ENCODE data around the gene AASDH.

AASDH gene

DNA sequence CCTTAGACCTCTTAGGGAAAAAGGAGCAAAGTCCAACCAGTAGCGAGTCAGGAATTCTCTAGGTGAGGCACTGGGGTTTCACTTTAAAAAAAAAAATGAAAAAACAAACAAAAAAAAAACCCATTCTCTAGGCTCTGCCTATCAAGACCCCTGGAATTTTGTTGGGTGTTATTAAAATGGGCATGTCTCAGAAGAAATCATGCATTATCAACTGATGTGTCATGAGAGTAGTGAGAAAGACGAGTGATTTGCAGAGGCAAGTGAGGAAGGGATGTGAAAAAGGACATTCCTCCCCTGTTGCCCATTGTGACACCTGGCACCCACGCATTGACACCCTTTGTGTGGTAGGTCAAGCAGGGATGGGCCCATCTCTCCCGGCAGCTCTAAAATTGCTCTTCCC lies 78.9 kb downstream of the AASDH start:
- no peak for ATAC-seq
- TF ChIP-seq GLIS3 (CRISPR knock-in tag; IDR thresholded peaks at IDR 0.05) = no peak
- TF ChIP-seq OSR1 (CRISPR knock-in tag; IDR thresholded peaks at IDR 0.05) = no peak
- no peak for TF ChIP-seq ZFP30 (CRISPR knock-in tag; IDR thresholded peaks at IDR 0.05)
- TF ChIP-seq, protein P1, sequence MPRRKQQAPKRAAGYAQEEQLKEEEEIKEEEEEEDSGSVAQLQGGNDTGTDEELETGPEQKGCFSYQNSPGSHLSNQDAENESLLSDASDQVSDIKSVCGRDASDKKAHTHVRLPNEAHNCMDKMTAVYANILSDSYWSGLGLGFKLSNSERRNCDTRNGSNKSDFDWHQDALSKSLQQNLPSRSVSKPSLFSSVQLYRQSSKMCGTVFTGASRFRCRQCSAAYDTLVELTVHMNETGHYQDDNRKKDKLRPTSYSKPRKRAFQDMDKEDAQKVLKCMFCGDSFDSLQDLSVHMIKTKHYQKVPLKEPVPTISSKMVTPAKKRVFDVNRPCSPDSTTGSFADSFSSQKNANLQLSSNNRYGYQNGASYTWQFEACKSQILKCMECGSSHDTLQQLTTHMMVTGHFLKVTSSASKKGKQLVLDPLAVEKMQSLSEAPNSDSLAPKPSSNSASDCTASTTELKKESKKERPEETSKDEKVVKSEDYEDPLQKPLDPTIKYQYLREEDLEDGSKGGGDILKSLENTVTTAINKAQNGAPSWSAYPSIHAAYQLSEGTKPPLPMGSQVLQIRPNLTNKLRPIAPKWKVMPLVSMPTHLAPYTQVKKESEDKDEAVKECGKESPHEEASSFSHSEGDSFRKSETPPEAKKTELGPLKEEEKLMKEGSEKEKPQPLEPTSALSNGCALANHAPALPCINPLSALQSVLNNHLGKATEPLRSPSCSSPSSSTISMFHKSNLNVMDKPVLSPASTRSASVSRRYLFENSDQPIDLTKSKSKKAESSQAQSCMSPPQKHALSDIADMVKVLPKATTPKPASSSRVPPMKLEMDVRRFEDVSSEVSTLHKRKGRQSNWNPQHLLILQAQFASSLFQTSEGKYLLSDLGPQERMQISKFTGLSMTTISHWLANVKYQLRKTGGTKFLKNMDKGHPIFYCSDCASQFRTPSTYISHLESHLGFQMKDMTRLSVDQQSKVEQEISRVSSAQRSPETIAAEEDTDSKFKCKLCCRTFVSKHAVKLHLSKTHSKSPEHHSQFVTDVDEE (CRISPR knock-in tag; IDR thresholded peaks at IDR 0.05) = no peak
- TF ChIP-seq, protein P2, sequence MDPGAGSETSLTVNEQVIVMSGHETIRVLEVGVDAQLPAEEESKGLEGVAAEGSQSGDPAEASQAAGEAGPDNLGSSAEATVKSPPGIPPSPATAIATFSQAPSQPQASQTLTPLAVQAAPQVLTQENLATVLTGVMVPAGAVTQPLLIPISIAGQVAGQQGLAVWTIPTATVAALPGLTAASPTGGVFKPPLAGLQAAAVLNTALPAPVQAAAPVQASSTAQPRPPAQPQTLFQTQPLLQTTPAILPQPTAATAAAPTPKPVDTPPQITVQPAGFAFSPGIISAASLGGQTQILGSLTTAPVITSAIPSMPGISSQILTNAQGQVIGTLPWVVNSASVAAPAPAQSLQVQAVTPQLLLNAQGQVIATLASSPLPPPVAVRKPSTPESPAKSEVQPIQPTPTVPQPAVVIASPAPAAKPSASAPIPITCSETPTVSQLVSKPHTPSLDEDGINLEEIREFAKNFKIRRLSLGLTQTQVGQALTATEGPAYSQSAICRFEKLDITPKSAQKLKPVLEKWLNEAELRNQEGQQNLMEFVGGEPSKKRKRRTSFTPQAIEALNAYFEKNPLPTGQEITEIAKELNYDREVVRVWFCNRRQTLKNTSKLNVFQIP (CRISPR knock-in tag; IDR thresholded peaks at IDR 0.05; ENCODE audit: borderline replicate concordance, low read depth) = no peak
- TF ChIP-seq ZNF70 (CRISPR knock-in tag; IDR thresholded peaks at IDR 0.05) = no peak
- TF ChIP-seq ARNTL (CRISPR knock-in tag; IDR thresholded peaks at IDR 0.05; ENCODE audit: borderline replicate concordance, low read depth) = no peak
- no peak for TF ChIP-seq ZNF8 (CRISPR knock-in tag; IDR thresholded peaks at IDR 0.05)
- no peak for TF ChIP-seq SNAI2 (CRISPR knock-in tag; IDR thresholded peaks at IDR 0.05)
- no peak for TF ChIP-seq ZNF565 (CRISPR knock-in tag; conservative IDR thresholded peaks at IDR 0.05; ENCODE audit: low read depth)
- no peak for TF ChIP-seq ISL1 (CRISPR knock-in tag; IDR thresholded peaks at IDR 0.05)
- no peak for TF ChIP-seq TCF4 (CRISPR knock-in tag; IDR thresholded peaks at IDR 0.05; ENCODE audit: borderline replicate concordance)
- no peak for TF ChIP-seq ZFP3 (CRISPR knock-in tag; IDR thresholded peaks at IDR 0.05)
- no peak for TF ChIP-seq PPARA (CRISPR knock-in tag; IDR thresholded peaks at IDR 0.05; ENCODE audit: borderline replicate concordance)

DNA sequence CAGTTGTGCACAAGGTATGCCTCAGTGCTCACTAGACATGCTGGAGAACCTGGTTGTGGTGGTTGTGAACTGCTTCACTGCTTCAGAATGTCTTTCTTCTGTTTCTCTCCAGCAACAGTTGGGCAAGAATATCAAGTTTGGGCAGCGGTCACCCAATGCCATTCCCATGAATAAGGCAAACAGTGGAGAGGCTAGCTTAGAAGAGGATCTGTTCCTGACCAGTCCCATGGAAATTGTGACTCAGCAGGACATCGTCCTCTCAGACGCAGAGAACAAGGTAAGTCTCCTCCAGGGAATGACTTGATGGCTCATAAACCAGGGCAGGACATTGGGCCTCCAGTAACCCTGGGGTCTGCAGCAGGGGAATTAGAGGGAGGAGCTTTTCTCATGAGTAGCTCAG lies 79.9 kb downstream of the AASDH start:
- no peak for ATAC-seq
- TF ChIP-seq TOX (CRISPR knock-in tag; IDR thresholded peaks at IDR 0.05; ENCODE audit: borderline replicate concordance) (no peak), SNAI2 (CRISPR knock-in tag; IDR thresholded peaks at IDR 0.05) (no peak), ZFP30 (CRISPR knock-in tag; IDR thresholded peaks at IDR 0.05) (no peak), PPARA (CRISPR knock-in tag; IDR thresholded peaks at IDR 0.05; ENCODE audit: borderline replicate concordance) (no peak), RARB (CRISPR knock-in tag; IDR thresholded peaks at IDR 0.05) (no peak), ZNF70 (CRISPR knock-in tag; IDR thresholded peaks at IDR 0.05) (no peak), ESRRG (CRISPR knock-in tag; IDR thresholded peaks at IDR 0.05) (no peak), ZNF8 (CRISPR knock-in tag; IDR thresholded peaks at IDR 0.05) (no peak), ZFP3 (CRISPR knock-in tag; IDR thresholded peaks at IDR 0.05) (no peak), ZNF565 (CRISPR knock-in tag; conservative IDR thresholded peaks at IDR 0.05; ENCODE audit: low read depth) (no peak), GLIS3 (CRISPR knock-in tag; IDR thresholded peaks at IDR 0.05) (no peak), OSR1 (CRISPR knock-in tag; IDR thresholded peaks at IDR 0.05) (no peak), ZC3H10 (CRISPR knock-in tag; IDR thresholded peaks at IDR 0.05) (no peak), CSDC2 (CRISPR knock-in tag; IDR thresholded peaks at IDR 0.05) (no peak)
- TF ChIP-seq, protein P3, sequence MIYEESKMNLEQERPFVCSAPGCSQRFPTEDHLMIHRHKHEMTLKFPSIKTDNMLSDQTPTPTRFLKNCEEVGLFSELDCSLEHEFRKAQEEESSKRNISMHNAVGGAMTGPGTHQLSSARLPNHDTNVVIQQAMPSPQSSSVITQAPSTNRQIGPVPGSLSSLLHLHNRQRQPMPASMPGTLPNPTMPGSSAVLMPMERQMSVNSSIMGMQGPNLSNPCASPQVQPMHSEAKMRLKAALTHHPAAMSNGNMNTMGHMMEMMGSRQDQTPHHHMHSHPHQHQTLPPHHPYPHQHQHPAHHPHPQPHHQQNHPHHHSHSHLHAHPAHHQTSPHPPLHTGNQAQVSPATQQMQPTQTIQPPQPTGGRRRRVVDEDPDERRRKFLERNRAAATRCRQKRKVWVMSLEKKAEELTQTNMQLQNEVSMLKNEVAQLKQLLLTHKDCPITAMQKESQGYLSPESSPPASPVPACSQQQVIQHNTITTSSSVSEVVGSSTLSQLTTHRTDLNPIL (CRISPR knock-in tag; IDR thresholded peaks at IDR 0.05; ENCODE audit: low read depth) = no peak
- TF ChIP-seq, protein P2 (CRISPR knock-in tag; IDR thresholded peaks at IDR 0.05; ENCODE audit: borderline replicate concordance, low read depth) = no peak

DNA sequence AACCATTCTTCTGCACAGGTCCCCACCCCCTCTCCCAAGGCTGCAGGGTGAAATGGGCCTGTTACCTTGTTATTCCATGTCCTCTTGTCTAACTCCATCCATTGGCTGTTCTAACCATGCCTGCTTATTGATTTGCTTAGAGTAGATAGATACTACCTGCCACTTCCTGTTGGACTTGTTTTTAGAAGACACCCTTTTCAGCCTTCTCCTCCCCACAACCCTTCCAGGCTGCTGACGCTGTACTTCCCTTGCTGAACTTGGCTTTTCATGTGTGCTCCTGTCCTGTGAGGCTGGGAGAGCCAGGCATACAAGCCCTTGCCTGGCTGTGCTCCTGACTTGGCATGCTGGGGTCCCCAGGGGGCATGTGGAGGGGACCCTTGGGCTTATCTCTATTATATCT lies 81.9 kb downstream of the AASDH start:
- no peak for ATAC-seq
- TF ChIP-seq ZFP3 (CRISPR knock-in tag; IDR thresholded peaks at IDR 0.05) = no peak
- TF ChIP-seq ZNF70 (CRISPR knock-in tag; IDR thresholded peaks at IDR 0.05) = no peak
- TF ChIP-seq ARNTL (CRISPR knock-in tag; IDR thresholded peaks at IDR 0.05; ENCODE audit: borderline replicate concordance, low read depth) = no peak
- TF ChIP-seq CSDC2 (CRISPR knock-in tag; IDR thresholded peaks at IDR 0.05) = no peak
- TF ChIP-seq, protein P2 (CRISPR knock-in tag; IDR thresholded peaks at IDR 0.05; ENCODE audit: borderline replicate concordance, low read depth) = no peak
- TF ChIP-seq, protein P3 (CRISPR knock-in tag; IDR thresholded peaks at IDR 0.05; ENCODE audit: low read depth) = no peak
